Activated naive CD8-positive, alpha-beta T cell treated with anti-CD3 and anti-CD28 coated beads, Interleukin-2, amount 10 ng/mL, durations not matched to agents 7 days and 5 days (primary cell): Measurements from ENCODE around the gene RUNX3. TPM values are rescaled to one million over a fixed set of nuclear protein-coding genes. Genes with fewer than 3 reads are reported as not detected.
"Not testable (repeated sequence)": the region's sequence is repeated elsewhere in the genome, so short reads cannot be mapped to it uniquely, and the experiment has no call there.

ENCODE experiments used
- ATAC-seq: fragments of 150-1000 bp; cut with Tn5 transposase; one replicate; pipeline ENCODE4 v1.10.0; 2021; ENCODE audit warnings: low read depth, moderate library complexity
- POLR2A ChIA-PET: fragments of 350-600 bp; sonication (Branson Sonifier 250); formaldehyde crosslinking; loops from one replicate; lab custom pipeline; 2021; ENCODE audit warnings: antibody characterized with exemption; lab: Charles Lee
- DNase-seq: peaks from one replicate; pipeline ENCODE4 v3.0.0; 2021
- H3K27ac Mint-ChIP-seq: one replicate; pipeline ENCODE4 v1.8.0; 2022; ENCODE audit warnings: mild to moderate bottlenecking, mixed read lengths
- H3K27me3 Mint-ChIP-seq: one replicate; pipeline ENCODE4 v1.8.0; 2022; ENCODE audit warnings: mild to moderate bottlenecking, moderate library complexity, mixed read lengths
- H3K36me3 Mint-ChIP-seq: one replicate; pipeline ENCODE4 v1.8.0; 2021; ENCODE audit warnings: mild to moderate bottlenecking, mixed read lengths
- H3K4me1 Mint-ChIP-seq: one replicate; pipeline ENCODE4 v1.8.0; 2021; ENCODE audit warnings: mixed read lengths
- H3K4me3 Mint-ChIP-seq: one replicate; pipeline ENCODE4 v1.8.0; 2022; ENCODE audit warnings: mild to moderate bottlenecking, moderate library complexity, mixed read lengths
- H3K9me3 Mint-ChIP-seq: one replicate; pipeline ENCODE4 v1.8.0; 2021; ENCODE audit warnings: mixed read lengths
- total RNA-seq, 2 experiments: library from RNA; stranded (reverse); gene quantifications; one replicate each; pipeline ENCODE4 v1.2.3, GENCODE V29; 2021

Gene RUNX3
- total RNA-seq, 2 experiments from 2014 or later: 172 TPM

- DNase-seq: no peak
- POLR2A ChIA-PET: interaction anchor here (0.8 to 1.8 kb wide), 2 partner anchors 49 to 198 kb away, joined by 3 to 5 read pairs; no protein-coding TSS in a partner anchor
- H3K9me3 Mint-ChIP-seq: peaks cover 10% of the 10 kb centered on the region
- H3K4me1 Mint-ChIP-seq: peaks cover 18% of the 10 kb centered on the region
- H3K4me3 Mint-ChIP-seq: no peak overlapping the region
- H3K27ac Mint-ChIP-seq: peak overlapping the region; percentile 30
- H3K36me3 Mint-ChIP-seq: peaks cover 17% of the 10 kb centered on the region
- ATAC-seq: no peak
- H3K27me3 Mint-ChIP-seq: peaks cover 5% of the 10 kb centered on the region
Measured at GRCh38 chr1:24896596-24897262, 33.3 kb downstream of the RUNX3 start.

GRCh38 chr1:24896176-24896575 lies 33.9 kb downstream of the RUNX3 start:
- Mint-ChIP-seq H3K27ac (peak overlapping the region; percentile 30), H3K27me3 (peaks cover 5% of the 10 kb centered on the region), H3K4me1 (peaks cover 13% of the 10 kb centered on the region), H3K36me3 (peaks cover 16% of the 10 kb centered on the region), H3K4me3 (no peak overlapping the region), H3K9me3 (peaks cover 13% of the 10 kb centered on the region)
- DNase-seq: no peak
- POLR2A ChIA-PET: interaction anchor here (0.8 to 1.8 kb wide), 2 partner anchors 48 to 199 kb away, joined by 3 to 5 read pairs; no protein-coding TSS in a partner anchor
- no peak for ATAC-seq

GRCh38 chr1:24895511-24895910 lies 34.6 kb downstream of the RUNX3 start:
- H3K9me3 Mint-ChIP-seq: peaks cover 13% of the 10 kb centered on the region
- peaks cover 5% of the 10 kb centered on the region for H3K27me3 Mint-ChIP-seq
- no peak overlapping the region for H3K4me3 Mint-ChIP-seq
- POLR2A ChIA-PET: interaction anchor here (1.8 kb wide), 1 partner anchor 200 kb away, joined by 5 read pairs; no protein-coding TSS in a partner anchor
- DNase-seq (no peak), ATAC-seq (no peak)
- H3K36me3 Mint-ChIP-seq: peaks cover 13% of the 10 kb centered on the region
- H3K4me1 Mint-ChIP-seq: peaks cover 13% of the 10 kb centered on the region
- no peak overlapping the region for H3K27ac Mint-ChIP-seq

- Mint-ChIP-seq H3K4me3 (no peak overlapping the region), H3K4me1 (peaks cover 7% of the 10 kb centered on the region), H3K9me3 (peaks cover 14% of the 10 kb centered on the region), H3K36me3 (peaks cover 12% of the 10 kb centered on the region), H3K27ac (no peak overlapping the region), H3K27me3 (peaks cover 5% of the 10 kb centered on the region)
- DNase-seq: no peak
- POLR2A ChIA-PET: no interaction called here
- ATAC-seq: no peak
Measured at GRCh38 chr1:24894002-24894401, 36.1 kb downstream of the RUNX3 start.

- no peak overlapping the region for H3K27ac Mint-ChIP-seq
- peaks cover 14% of the 10 kb centered on the region for H3K9me3 Mint-ChIP-seq
- H3K27me3 Mint-ChIP-seq: peaks cover 5% of the 10 kb centered on the region
Measured at GRCh38 chr1:24893431-24893830, 36.6 kb downstream of the RUNX3 start.

GRCh38 chr1:24892188-24893153 lies 37.6 kb downstream of the RUNX3 start:
- H3K9me3 Mint-ChIP-seq: peaks cover 14% of the 10 kb centered on the region
- peaks cover 12% of the 10 kb centered on the region for H3K36me3 Mint-ChIP-seq
- POLR2A ChIA-PET: no interaction called here
- DNase-seq: no peak
- H3K4me3 Mint-ChIP-seq: no peak overlapping the region
- no peak overlapping the region for H3K27ac Mint-ChIP-seq
- H3K4me1 Mint-ChIP-seq: peaks cover 2% of the 10 kb centered on the region
- H3K27me3 Mint-ChIP-seq: peaks cover 5% of the 10 kb centered on the region
- ATAC-seq: no peak

More at GRCh38 chr1:24893431-24893830, 36.6 kb downstream of the RUNX3 start:
- no peak for DNase-seq
- peaks cover 7% of the 10 kb centered on the region for H3K4me1 Mint-ChIP-seq
- ATAC-seq: no peak
- no peak overlapping the region for H3K4me3 Mint-ChIP-seq
- POLR2A ChIA-PET: no interaction called here
- H3K36me3 Mint-ChIP-seq: peaks cover 12% of the 10 kb centered on the region

- H3K4me1 Mint-ChIP-seq, H3K27me3 Mint-ChIP-seq, DNase-seq, H3K27ac Mint-ChIP-seq, POLR2A ChIA-PET, H3K4me3 Mint-ChIP-seq, ATAC-seq: not testable (repeated sequence)
- peaks cover 12% of the 10 kb centered on the region for H3K36me3 Mint-ChIP-seq
- H3K9me3 Mint-ChIP-seq: peaks cover 14% of the 10 kb centered on the region
Measured at GRCh38 chr1:24891367-24891766, 38.7 kb downstream of the RUNX3 start.

GRCh38 chr1:24890887-24891286 lies 39.2 kb downstream of the RUNX3 start:
- DNase-seq: no peak
- Mint-ChIP-seq H3K36me3 (peaks cover 10% of the 10 kb centered on the region), H3K4me3 (no peak overlapping the region), H3K4me1 (no peaks in the 10 kb centered on the region), H3K9me3 (peaks cover 14% of the 10 kb centered on the region), H3K27me3 (peaks cover 5% of the 10 kb centered on the region), H3K27ac (no peak overlapping the region)
- ATAC-seq: no peak
- POLR2A ChIA-PET: no interaction called here

- Mint-ChIP-seq H3K27me3 (peaks cover 20% of the 10 kb centered on the region), H3K4me1 (no peaks in the 10 kb centered on the region), H3K9me3 (peaks cover 21% of the 10 kb centered on the region), H3K4me3 (no peak overlapping the region), H3K36me3 (peaks cover 12% of the 10 kb centered on the region), H3K27ac (no peak overlapping the region)
- DNase-seq (no peak), ATAC-seq (no peak)
- POLR2A ChIA-PET: no interaction called here
Measured at GRCh38 chr1:24888971-24889676, 41.0 kb downstream of the RUNX3 start.

GRCh38 chr1:24888061-24888970 lies 41.8 kb downstream of the RUNX3 start:
- no peak overlapping the region for H3K4me3 Mint-ChIP-seq
- peaks cover 28% of the 10 kb centered on the region for H3K27me3 Mint-ChIP-seq
- DNase-seq (no peak), ATAC-seq (no peak)
- H3K36me3 Mint-ChIP-seq: peaks cover 12% of the 10 kb centered on the region
- H3K27ac Mint-ChIP-seq: no peak overlapping the region
- H3K4me1 Mint-ChIP-seq: no peaks in the 10 kb centered on the region
- peaks cover 23% of the 10 kb centered on the region for H3K9me3 Mint-ChIP-seq
- POLR2A ChIA-PET: no interaction called here

- Mint-ChIP-seq H3K36me3 (peaks cover 2% of the 10 kb centered on the region), H3K27ac (no peak overlapping the region), H3K27me3 (peaks cover 47% of the 10 kb centered on the region), H3K9me3 (peaks cover 15% of the 10 kb centered on the region), H3K4me1 (no peaks in the 10 kb centered on the region), H3K4me3 (no peak overlapping the region)
- POLR2A ChIA-PET: no interaction called here
- DNase-seq (no peak), ATAC-seq (no peak)
Measured at GRCh38 chr1:24886241-24886640, 43.8 kb downstream of the RUNX3 start.

GRCh38 chr1:24884751-24885150 lies 45.3 kb downstream of the RUNX3 start:
- no peak overlapping the region for H3K27ac Mint-ChIP-seq
- POLR2A ChIA-PET: no interaction called here
- no peak for ATAC-seq
- no peaks in the 10 kb centered on the region for H3K4me1 Mint-ChIP-seq
- no peak for DNase-seq
- H3K4me3 Mint-ChIP-seq: no peak overlapping the region
- peaks cover 2% of the 10 kb centered on the region for H3K36me3 Mint-ChIP-seq
- H3K9me3 Mint-ChIP-seq: peaks cover 17% of the 10 kb centered on the region
- peaks cover 58% of the 10 kb centered on the region for H3K27me3 Mint-ChIP-seq
